NCI-H1105 treated with DMSO at 0.1 percent for 48 hours (cell line): ENCODE measurements around the gene CCL7.
A peak's percentile ranks its signal among the peaks of the same experiment; 100 is the strongest.

Source experiments
- DNase-seq: peaks from one replicate; lab custom pipeline; 2025; lab: John Stamatoyannopoulos, UW

CCL7 gene

GRCh38 chr17:34246881-34247280 lies 23.1 kb upstream of the CCL7 start:
- DNase-seq: no peak

- no peak for DNase-seq
These were observed 21.5 kb upstream of the CCL7 start for GRCh38 chr17:34248511-34249024.

GRCh38 chr17:34249061-34249460 lies 21.0 kb upstream of the CCL7 start:
- DNase-seq: no peak

- no peak for DNase-seq
These were observed 20.5 kb upstream of the CCL7 start for GRCh38 chr17:34249478-34249877.

- DNase-seq: no peak
These were observed 18.8 kb upstream of the CCL7 start for GRCh38 chr17:34251186-34251585.

- no peak for DNase-seq
These were observed 18.0 kb upstream of the CCL7 start for GRCh38 chr17:34252095-34252443.

GRCh38 chr17:34252444-34253138 lies 17.4 kb upstream of the CCL7 start:
- DNase-seq: peak; percentile 19

- DNase-seq: no peak
These were observed 16.9 kb upstream of the CCL7 start for GRCh38 chr17:34253139-34253525.

- DNase-seq: no peak
These were observed 15.9 kb upstream of the CCL7 start for GRCh38 chr17:34254146-34254545.

GRCh38 chr17:34254651-34255380 lies 15.2 kb upstream of the CCL7 start, which contains the start of gene CCL2:
Gene CCL2 (plus strand): TSS chr17:34255285. CDS start chr17:34255350, 65 bp downstream.
- peak; percentile 28 for DNase-seq

GRCh38 chr17:34255381-34255732 lies 14.7 kb upstream of the CCL7 start:
- no peak for DNase-seq

GRCh38 chr17:34255841-34256240 lies 14.2 kb upstream of the CCL7 start:
- DNase-seq: no peak

GRCh38 chr17:34257299-34257985 lies 12.6 kb upstream of the CCL7 start:
- no peak for DNase-seq

GRCh38 chr17:34257986-34258326 lies 12.1 kb upstream of the CCL7 start:
- DNase-seq: no peak

GRCh38 chr17:34259146-34259545 lies 10.9 kb upstream of the CCL7 start:
- no peak for DNase-seq

GRCh38 chr17:34260861-34261260 lies 9.2 kb upstream of the CCL7 start:
- no peak for DNase-seq

- DNase-seq: no peak
These were observed 8.3 kb upstream of the CCL7 start for GRCh38 chr17:34261568-34262337.

- no peak for DNase-seq
These were observed 4.3 kb upstream of the CCL7 start for GRCh38 chr17:34265711-34266110.

- peak; percentile 13 for DNase-seq
These were observed 5.9 kb downstream of the CCL7 start for GRCh38 chr17:34275881-34276280.

- no peak for DNase-seq
These were observed 6.8 kb downstream of the CCL7 start for GRCh38 chr17:34276826-34277225.

- DNase-seq: no peak
These were observed 13.6 kb downstream of the CCL7 start for GRCh38 chr17:34283571-34283970.

GRCh38 chr17:34285286-34285792 lies 15.3 kb downstream of the CCL7 start, which contains the start of gene CCL11:
Gene CCL11 (plus strand): TSS chr17:34285742. CDS start chr17:34285809, 67 bp downstream.
- DNase-seq: no peak
